GM10266 (cell line): ENCODE data around the gene LRRC4B.

ENCODE experiments used
- DNase-seq: peaks from one replicate; pipeline ENCODE4 v3.0.0; 2012; ENCODE audit errors: extremely low spot score
- TF ChIP-seq, protein P1 (sequence below): IDR thresholded peaks from 2 replicates; pipeline ENCODE4 v1.5.1; 2012; ENCODE audit warnings: mild to moderate bottlenecking, low read depth; ENCODE audit not compliant: control insufficient read depth, insufficient read depth; ENCODE audit errors: missing control alignments

Gene LRRC4B

DNA sequence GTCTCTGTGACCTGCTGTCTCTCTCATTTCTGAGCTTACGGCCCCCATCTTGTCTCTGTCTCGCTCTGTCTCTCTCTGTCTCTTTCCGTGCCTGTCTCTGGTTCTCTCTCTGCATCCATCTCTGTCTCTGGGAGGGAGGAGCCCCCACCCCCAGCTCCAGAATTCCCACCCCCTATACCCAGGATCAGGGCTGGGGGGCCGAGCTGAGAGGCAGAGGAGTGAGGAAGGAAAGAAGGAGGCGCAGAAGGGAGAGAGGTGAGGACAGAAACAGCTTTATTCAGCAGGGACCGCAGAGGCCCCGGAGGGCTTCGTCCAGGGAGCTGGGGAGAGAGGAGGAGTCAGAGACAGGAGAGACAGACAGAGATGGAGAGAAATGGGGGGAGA, 71.2 kb downstream of the LRRC4B start:
- DNase-seq: no peak
- TF ChIP-seq, protein P1, sequence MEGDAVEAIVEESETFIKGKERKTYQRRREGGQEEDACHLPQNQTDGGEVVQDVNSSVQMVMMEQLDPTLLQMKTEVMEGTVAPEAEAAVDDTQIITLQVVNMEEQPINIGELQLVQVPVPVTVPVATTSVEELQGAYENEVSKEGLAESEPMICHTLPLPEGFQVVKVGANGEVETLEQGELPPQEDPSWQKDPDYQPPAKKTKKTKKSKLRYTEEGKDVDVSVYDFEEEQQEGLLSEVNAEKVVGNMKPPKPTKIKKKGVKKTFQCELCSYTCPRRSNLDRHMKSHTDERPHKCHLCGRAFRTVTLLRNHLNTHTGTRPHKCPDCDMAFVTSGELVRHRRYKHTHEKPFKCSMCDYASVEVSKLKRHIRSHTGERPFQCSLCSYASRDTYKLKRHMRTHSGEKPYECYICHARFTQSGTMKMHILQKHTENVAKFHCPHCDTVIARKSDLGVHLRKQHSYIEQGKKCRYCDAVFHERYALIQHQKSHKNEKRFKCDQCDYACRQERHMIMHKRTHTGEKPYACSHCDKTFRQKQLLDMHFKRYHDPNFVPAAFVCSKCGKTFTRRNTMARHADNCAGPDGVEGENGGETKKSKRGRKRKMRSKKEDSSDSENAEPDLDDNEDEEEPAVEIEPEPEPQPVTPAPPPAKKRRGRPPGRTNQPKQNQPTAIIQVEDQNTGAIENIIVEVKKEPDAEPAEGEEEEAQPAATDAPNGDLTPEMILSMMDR: no peak

DNA sequence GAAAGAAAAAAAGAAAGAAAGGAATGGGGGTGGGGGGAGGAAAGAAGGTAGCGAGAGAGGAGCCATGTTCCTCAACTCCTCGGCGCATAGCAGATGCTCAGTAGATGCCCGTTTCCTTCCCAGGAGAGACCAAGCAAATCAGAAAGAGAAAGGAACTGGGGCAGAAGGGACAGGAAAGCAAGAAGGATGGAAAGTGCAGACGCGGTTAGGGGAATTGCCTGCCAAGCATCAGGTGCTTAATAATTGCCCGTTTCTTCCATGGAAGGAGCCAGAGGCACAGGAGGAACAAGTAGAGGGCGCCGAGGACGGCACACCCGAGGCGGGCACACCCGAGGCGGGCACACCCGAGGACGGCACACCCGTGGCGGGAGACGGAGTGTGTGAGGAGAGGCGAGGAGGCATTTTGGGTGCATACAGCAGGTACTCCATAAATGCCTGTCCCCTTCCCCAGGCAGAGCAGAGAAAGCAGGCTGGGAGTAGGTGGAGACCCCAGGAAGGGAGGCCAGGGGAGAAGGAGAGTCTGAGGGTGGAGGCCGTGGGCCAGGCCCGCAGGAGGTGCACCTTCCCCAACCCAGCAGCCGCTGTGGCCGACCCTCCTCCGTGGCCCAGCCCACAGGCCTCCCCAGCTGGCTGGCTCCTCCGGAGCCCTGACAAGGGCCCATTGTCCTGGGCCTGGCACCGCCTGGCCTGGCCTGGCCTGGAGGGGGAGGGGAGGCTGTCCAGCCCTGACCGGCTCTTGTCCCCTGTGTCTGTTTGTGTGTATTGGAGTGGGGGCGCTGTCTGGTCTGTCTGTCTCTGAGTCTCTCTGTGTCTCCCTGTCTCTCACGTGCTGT, 71.8 kb downstream of the LRRC4B start:
- TF ChIP-seq, protein P1: no peak
- no peak for DNase-seq

GRCh38 chr19:50495020-50495531, 73.2 kb downstream of the LRRC4B start:
- DNase-seq: no peak
- TF ChIP-seq, protein P1: no peak

GRCh38 chr19:50494186-50495019, 73.8 kb downstream of the LRRC4B start:
- TF ChIP-seq, protein P1: no peak
- DNase-seq: no peak

GRCh38 chr19:50493171-50493570, 75.1 kb downstream of the LRRC4B start:
- DNase-seq: no peak
- TF ChIP-seq, protein P1: no peak

GRCh38 chr19:50492303-50493052, 75.8 kb downstream of the LRRC4B start:
- TF ChIP-seq, protein P1: no peak

More at GRCh38 chr19:50492303-50493052, 75.8 kb downstream of the LRRC4B start:
- no peak for DNase-seq
